DMS53 treated with DMSO at 0.1 percent for 48 hours (cell line): ENCODE results near the gene TNC.

ENCODE experiments used
- DNase-seq: peaks from one replicate; lab custom pipeline; 2025; ENCODE audit not compliant: unreplicated experiment; lab: John Stamatoyannopoulos, UW

TNC gene

DNA sequence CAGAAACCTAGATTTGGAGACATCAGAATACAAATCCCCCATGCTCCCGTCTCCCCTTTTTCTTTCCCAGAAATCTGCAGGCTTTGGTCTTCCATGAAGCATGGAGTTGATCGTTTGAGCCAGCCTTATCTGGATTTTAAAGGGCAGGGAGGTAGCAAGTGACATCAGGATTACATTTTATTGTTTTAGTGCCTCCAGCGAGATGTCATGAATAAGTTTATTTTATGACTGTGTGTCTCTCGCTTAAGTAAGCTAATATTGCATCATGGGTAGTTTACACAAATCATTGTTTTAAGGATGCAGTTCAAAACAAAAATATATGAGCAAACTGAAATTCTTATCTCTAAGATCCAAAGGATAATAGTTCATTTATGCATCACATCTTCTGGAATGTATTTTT, 136.9 kb downstream of the TNC start:
- no peak for DNase-seq

DNA sequence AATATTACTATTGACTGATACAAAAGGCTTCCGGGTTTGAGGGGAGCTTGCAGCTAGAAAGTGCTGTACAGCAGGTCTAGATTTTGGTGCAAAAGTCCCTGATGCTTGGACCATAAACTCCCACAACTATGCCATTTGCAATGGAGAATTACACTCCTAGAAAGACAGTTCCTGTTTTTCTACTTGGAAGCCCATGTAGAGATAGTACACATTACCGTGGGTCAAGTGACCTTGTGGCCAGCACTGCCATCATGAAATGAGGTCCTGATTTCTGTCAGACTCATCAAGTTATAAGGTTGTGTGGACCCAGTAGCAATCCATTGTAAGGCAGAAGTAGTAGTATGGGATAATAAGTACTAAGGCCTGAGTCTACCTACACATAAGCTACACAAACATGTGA, 144.7 kb downstream of the TNC start:
- DNase-seq = no peak

GRCh38 chr9:114972510-114973136, 145.3 kb downstream of the TNC start:
- no peak for DNase-seq
